GM18861 (cell line): ENCODE measurements around the gene SYVN1.
A peak's percentile ranks its signal among the peaks of the same experiment; 100 is the strongest.
"Not testable (repeated sequence)": the region's sequence is repeated elsewhere in the genome, so short reads cannot be mapped to it uniquely, and the experiment has no call there.

Experiments
- ATAC-seq: cut with Tn5 transposase; IDR thresholded peaks from one replicate; pipeline ENCODE4 v1.9.1; 2021; ENCODE audit not compliant: unreplicated experiment

SYVN1 gene

GRCh38 chr11:65151331-65151899 is 17.1 kb upstream of the SYVN1 start:
- ATAC-seq: no peak

GRCh38 chr11:65150509-65151299 is 16.4 kb upstream of the SYVN1 start:
- ATAC-seq: no peak

- ATAC-seq: not testable (repeated sequence)
Measured at GRCh38 chr11:65150131-65150508, 15.8 kb upstream of the SYVN1 start.

GRCh38 chr11:65148657-65149056 is 14.3 kb upstream of the SYVN1 start:
- no peak for ATAC-seq

- no peak for ATAC-seq
Measured at GRCh38 chr11:65147352-65148075, 13.2 kb upstream of the SYVN1 start.

GRCh38 chr11:65141896-65142494 is 7.7 kb upstream of the SYVN1 start:
- ATAC-seq: no peak

GRCh38 chr11:65136515-65137096 is 2.3 kb upstream of the SYVN1 start:
- ATAC-seq: no peak

GRCh38 chr11:65135633-65136145 is 1.4 kb upstream of the SYVN1 start:
- no peak for ATAC-seq

- ATAC-seq: peak; percentile 60
Measured at GRCh38 chr11:65134952-65135632, 773 bp upstream of the SYVN1 start.

- no peak for ATAC-seq
Measured at GRCh38 chr11:65133724-65134123, 595 bp downstream of the SYVN1 start.

- ATAC-seq: no peak
Measured at GRCh38 chr11:65132988-65133700, 1.2 kb downstream of the SYVN1 start.

- ATAC-seq: peak; percentile 35
Measured at GRCh38 chr11:65132238-65132987, 1.9 kb downstream of the SYVN1 start.

- ATAC-seq: no peak
Measured at GRCh38 chr11:65131895-65132237, 2.5 kb downstream of the SYVN1 start.

GRCh38 chr11:65131417-65131776 is 2.9 kb downstream of the SYVN1 start:
- ATAC-seq: no peak

- ATAC-seq: no peak
Measured at GRCh38 chr11:65130631-65131416, 3.5 kb downstream of the SYVN1 start.

- no peak for ATAC-seq
Measured at GRCh38 chr11:65129649-65130441, 4.5 kb downstream of the SYVN1 start.

GRCh38 chr11:65128182-65129145 is 5.9 kb downstream of the SYVN1 start:
- no peak for ATAC-seq
